ENCODE data around the gene EPHB2. TPM values are rescaled to one million over a fixed set of nuclear protein-coding genes. Genes with fewer than 3 reads are reported as not detected.

The EPHB2 gene
- total and polyA plus RNA-seq, 2 of the 4 experiments (the other 2 are of a cell fraction) = 52.3 to 58.8 TPM

GRCh38 chr1:22872981-22873664 lies 162.5 kb downstream of the EPHB2 start:
- intact Hi-C loops (cut with micrococcal nuclease) (no loop called here), in situ Hi-C loops (cut with MboI; ENCODE audit: low sequenced_read_pairs) (no loop called here), dilution Hi-C loops (cut with HindIII; ENCODE audit: low sequenced_read_pairs, unreplicated experiment) (no loop called here)
- DNase-seq = no peak
- WGBS, 2 experiments (ENCODE audit: extremely low coverage in 2 of 2, insufficient read length in 1 of 2) = 100% methylated on average over 1 of the region's 11 CpGs; no CpG with 5 or more reads in 1 of the 2 experiments
- Histone ChIP-seq H2AK5ac (ENCODE audit: low read depth, low read length) (no peak overlapping the region), H2BK5ac (ENCODE audit: low read depth, low read length, poor library complexity, severe bottlenecking) (no peak overlapping the region), H3K18ac (ENCODE audit: low read depth, low read length) (no peak overlapping the region), H3K36me3 (ENCODE audit: control insufficient read depth, insufficient read depth, low read length) (peaks cover 9% of the 10 kb centered on the region), H4K5ac (ENCODE audit: low read depth, low read length) (no peak overlapping the region), H3K4me2 (ENCODE audit: low read depth, low read length) (no peak overlapping the region), H4K20me1 (ENCODE audit: insufficient read depth, low read length) (peaks cover 16% of the 10 kb centered on the region), H3K56ac (ENCODE audit: extremely low read depth, insufficient read depth, low read length) (no peak overlapping the region), H4K91ac (ENCODE audit: insufficient read depth, low read depth, low read length) (no peak overlapping the region), H2AK9ac (replicated peaks; ENCODE audit: low read depth, low read length, poor library complexity) (no peak overlapping the region), H3K4me1 (ENCODE audit: control insufficient read depth, insufficient read depth, low read length) (peaks cover 10% of the 10 kb centered on the region), H3K23ac (ENCODE audit: low read depth, low read length) (no peak overlapping the region), H3K79me1 (ENCODE audit: low read depth in 1 of 2, low read length in 2 of 2) (peaks cover 0 to 12% of the 10 kb centered on the region in 2 experiments; a peak in 1 of 4 replicates), H2BK120ac (ENCODE audit: low read depth, low read length) (no peak overlapping the region), H2BK20ac (ENCODE audit: low read depth, low read length) (no peak overlapping the region), H3K27me3 (ENCODE audit: control insufficient read depth, insufficient read depth, low read length) (no peaks in the 10 kb centered on the region), H3K4me3 (ENCODE audit: insufficient read depth, low read depth, low read length) (no peak overlapping the region), H3K14ac (replicated peaks; ENCODE audit: low read depth, low read length) (no peak overlapping the region), H3K4ac (ENCODE audit: low read depth, low read length) (no peak overlapping the region), H3K9me1 (ENCODE audit: insufficient read depth, low read length) (peaks cover 6% of the 10 kb centered on the region; the same call in 1 of the 2 replicates), H3K9ac (ENCODE audit: low read depth, low read length) (no peak overlapping the region), H3K27ac (ENCODE audit: insufficient read depth, low read length) (no peak overlapping the region), H4K8ac (ENCODE audit: low read depth in 2 of 2, low read length in 2 of 2) (no peak overlapping the region), H2AFZ (replicated peaks; ENCODE audit: low read length, poor library complexity) (no peak overlapping the region), H2BK15ac (ENCODE audit: low read depth, low read length) (no peak overlapping the region), H3K9me3 (ENCODE audit: control insufficient read depth, insufficient read depth, low read length) (peaks cover 4% of the 10 kb centered on the region)
- ChIA-PET POLR2A (ENCODE audit: unreplicated experiment) (no interaction called here), CTCF (no interaction called here)
- no TSS peak for BruUV-seq (replicated peaks)
- ATAC-seq (ENCODE audit: low read depth) = no peak
- TF ChIP-seq CHD1 (IDR thresholded peaks at IDR 0.05; ENCODE audit: low read depth, low read length) = no peak
- TF ChIP-seq SMC3 (IDR thresholded peaks at IDR 0.05; ENCODE audit: low read depth, low read length) = no peak
- no peak for TF ChIP-seq RAD21 (IDR thresholded peaks at IDR 0.05; ENCODE audit: low read length)
- TF ChIP-seq USF2 (IDR thresholded peaks at IDR 0.05; ENCODE audit: low read depth, low read length) = no peak
- TF ChIP-seq NFE2L2 (IDR thresholded peaks at IDR 0.05; ENCODE audit: low read depth, low read length) = no peak
- TF ChIP-seq MAZ (IDR thresholded peaks at IDR 0.05; ENCODE audit: borderline replicate concordance, low read depth, low read length) = no peak
- no peak for TF ChIP-seq MXI1 (IDR thresholded peaks at IDR 0.05; ENCODE audit: borderline replicate concordance, low read depth, low read length)
- TF ChIP-seq ELK1 (IDR thresholded peaks at IDR 0.05; ENCODE audit: borderline replicate concordance, low read depth, low read length) = no peak
- TF ChIP-seq FOS (IDR thresholded peaks at IDR 0.05; ENCODE audit: low read depth, low read length) = no peak
- TF ChIP-seq RFX5 (IDR thresholded peaks at IDR 0.05; ENCODE audit: low read depth, low read length) = no peak

Data from IMR-90 (cell line).